ENCODE data around the gene PAX3.

Gene PAX3

GRCh38 chr2:222270396-222270795 is 28.4 kb downstream of the PAX3 start:
- DNase-seq (ENCODE audit: low read depth), result no peak

- DNase-seq (ENCODE audit: low read depth), result no peak
Measured at GRCh38 chr2:222269132-222269531, 29.7 kb downstream of the PAX3 start.

GRCh38 chr2:222268311-222268990 is 30.3 kb downstream of the PAX3 start:
- DNase-seq (ENCODE audit: low read depth), result no peak

GRCh38 chr2:222264791-222265320 is 33.9 kb downstream of the PAX3 start:
- no peak for DNase-seq (ENCODE audit: low read depth)

GRCh38 chr2:222261504-222261903 is 37.3 kb downstream of the PAX3 start:
- no peak for DNase-seq (ENCODE audit: low read depth)

- DNase-seq (ENCODE audit: low read depth), result no peak
Measured at GRCh38 chr2:222257645-222258044, 41.2 kb downstream of the PAX3 start.

GRCh38 chr2:222256250-222256649 is 42.5 kb downstream of the PAX3 start:
- DNase-seq (ENCODE audit: low read depth), result no peak

- no peak for DNase-seq (ENCODE audit: low read depth)
Measured at GRCh38 chr2:222255090-222255489, 43.7 kb downstream of the PAX3 start.

GRCh38 chr2:222250313-222250712 is 48.5 kb downstream of the PAX3 start:
- no peak for DNase-seq (ENCODE audit: low read depth)

- no peak for DNase-seq (ENCODE audit: low read depth)
Measured at GRCh38 chr2:222249444-222249843, 49.4 kb downstream of the PAX3 start.

- no peak for DNase-seq (ENCODE audit: low read depth)
Measured at GRCh38 chr2:222248818-222249217, 50.0 kb downstream of the PAX3 start.

GRCh38 chr2:222248256-222248655 is 50.5 kb downstream of the PAX3 start:
- no peak for DNase-seq (ENCODE audit: low read depth)

GRCh38 chr2:222242532-222242931 is 56.3 kb downstream of the PAX3 start:
- no peak for DNase-seq (ENCODE audit: low read depth)

GRCh38 chr2:222241128-222241870 is 57.5 kb downstream of the PAX3 start:
- DNase-seq (ENCODE audit: low read depth), result no peak

- no peak for DNase-seq (ENCODE audit: low read depth)
Measured at GRCh38 chr2:222240676-222241049, 58.1 kb downstream of the PAX3 start.

- DNase-seq (ENCODE audit: low read depth), result no peak
Measured at GRCh38 chr2:222239945-222240675, 58.7 kb downstream of the PAX3 start.

- DNase-seq (ENCODE audit: low read depth), result no peak
Measured at GRCh38 chr2:222239091-222239490, 59.7 kb downstream of the PAX3 start.

- DNase-seq (ENCODE audit: low read depth), result no peak
Measured at GRCh38 chr2:222238072-222238471, 60.7 kb downstream of the PAX3 start.

GRCh38 chr2:222232839-222233238 is 66.0 kb downstream of the PAX3 start:
- no peak for DNase-seq (ENCODE audit: low read depth)

GRCh38 chr2:222232372-222232771 is 66.4 kb downstream of the PAX3 start:
- no peak for DNase-seq (ENCODE audit: low read depth)

GRCh38 chr2:222228054-222228453 is 70.7 kb downstream of the PAX3 start:
- DNase-seq (ENCODE audit: low read depth), result no peak

- no peak for DNase-seq (ENCODE audit: low read depth)
Measured at GRCh38 chr2:222218786-222219185, 80.0 kb downstream of the PAX3 start.

GRCh38 chr2:222217712-222218111 is 81.1 kb downstream of the PAX3 start:
- DNase-seq (ENCODE audit: low read depth), result no peak

All from amniotic epithelial cell (primary cell).